PC-9 (cell line): ENCODE data around the gene IL5RA.

Source experiments
- EZH2 ChIP-seq: fragments of 200-600 bp; sonication (generic); IDR thresholded peaks from 2 replicates; pipeline ENCODE4 v1.8.0; 2017; ENCODE audit warnings: antibody characterized with exemption, low read depth
- TF ChIP-seq, protein P1 (sequence below): fragments of 200-600 bp; sonication (generic); conservative IDR thresholded peaks from 2 replicates; pipeline ENCODE4 v1.6.1; 2017; ENCODE audit warnings: mixed run types, antibody characterized with exemption, mild to moderate bottlenecking, moderate library complexity

DNA sequence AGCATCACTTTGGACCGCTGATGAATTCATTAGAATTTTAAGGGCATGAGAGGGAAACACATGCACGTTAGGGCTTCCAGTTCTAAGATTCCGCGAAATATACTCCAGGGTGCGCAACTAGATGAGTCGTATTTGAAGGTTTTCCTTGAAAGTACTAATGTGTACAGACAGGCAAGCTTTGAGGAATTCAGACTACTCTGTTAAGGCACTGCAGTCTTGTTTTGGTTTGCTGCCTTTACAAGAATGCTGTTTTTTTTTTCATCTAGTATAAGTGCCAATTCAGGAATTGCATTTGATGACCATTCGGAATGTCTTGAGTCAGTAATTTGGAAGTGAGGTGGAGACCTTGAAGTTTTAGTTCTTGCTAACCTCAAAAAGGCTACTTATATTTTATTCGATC lies 35.7 kb upstream of the IL5RA start:
- TF ChIP-seq, protein P1, sequence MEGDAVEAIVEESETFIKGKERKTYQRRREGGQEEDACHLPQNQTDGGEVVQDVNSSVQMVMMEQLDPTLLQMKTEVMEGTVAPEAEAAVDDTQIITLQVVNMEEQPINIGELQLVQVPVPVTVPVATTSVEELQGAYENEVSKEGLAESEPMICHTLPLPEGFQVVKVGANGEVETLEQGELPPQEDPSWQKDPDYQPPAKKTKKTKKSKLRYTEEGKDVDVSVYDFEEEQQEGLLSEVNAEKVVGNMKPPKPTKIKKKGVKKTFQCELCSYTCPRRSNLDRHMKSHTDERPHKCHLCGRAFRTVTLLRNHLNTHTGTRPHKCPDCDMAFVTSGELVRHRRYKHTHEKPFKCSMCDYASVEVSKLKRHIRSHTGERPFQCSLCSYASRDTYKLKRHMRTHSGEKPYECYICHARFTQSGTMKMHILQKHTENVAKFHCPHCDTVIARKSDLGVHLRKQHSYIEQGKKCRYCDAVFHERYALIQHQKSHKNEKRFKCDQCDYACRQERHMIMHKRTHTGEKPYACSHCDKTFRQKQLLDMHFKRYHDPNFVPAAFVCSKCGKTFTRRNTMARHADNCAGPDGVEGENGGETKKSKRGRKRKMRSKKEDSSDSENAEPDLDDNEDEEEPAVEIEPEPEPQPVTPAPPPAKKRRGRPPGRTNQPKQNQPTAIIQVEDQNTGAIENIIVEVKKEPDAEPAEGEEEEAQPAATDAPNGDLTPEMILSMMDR, result no peak
- no peak for TF ChIP-seq EZH2
